HG03025 (cell line): ENCODE results near the gene LIPE.
"Not testable (repeated sequence)": the region's sequence is repeated elsewhere in the genome, so short reads cannot be mapped to it uniquely, and the experiment has no call there.

Experiments used
- ATAC-seq: cut with Tn5 transposase; IDR thresholded peaks from one replicate; pipeline ENCODE4 v1.9.1; 2021; ENCODE audit warnings: mild to moderate bottlenecking, moderate library complexity; ENCODE audit not compliant: unreplicated experiment, low FRiP score

Gene LIPE

GRCh38 chr19:42450314-42450934, 23.2 kb upstream of the LIPE start:
- no peak for ATAC-seq

- not testable (repeated sequence) for ATAC-seq
Measured at GRCh38 chr19:42448306-42448705, 21.1 kb upstream of the LIPE start.

GRCh38 chr19:42445948-42446347, 18.8 kb upstream of the LIPE start:
- ATAC-seq, result no peak

- ATAC-seq, result no peak
Measured at GRCh38 chr19:42443944-42444398, 16.8 kb upstream of the LIPE start.

GRCh38 chr19:42442833-42443232, 15.6 kb upstream of the LIPE start, which contains the start of gene CXCL17:
Gene CXCL17, minus strand, starts transcription at chr19:42442946. Its CDS starts 114 bp downstream, at chr19:42442832.
- no peak for ATAC-seq

- ATAC-seq, result no peak
Measured at GRCh38 chr19:42441049-42441445, 13.9 kb upstream of the LIPE start.

- ATAC-seq, result no peak
Measured at GRCh38 chr19:42440357-42441048, 13.3 kb upstream of the LIPE start.

- no peak for ATAC-seq
Measured at GRCh38 chr19:42436006-42436405, 8.8 kb upstream of the LIPE start.

- no peak for ATAC-seq
Measured at GRCh38 chr19:42435316-42435715, 8.1 kb upstream of the LIPE start.

GRCh38 chr19:42433503-42434260, 6.5 kb upstream of the LIPE start:
- ATAC-seq, result no peak

- ATAC-seq, result no peak
Measured at GRCh38 chr19:42431486-42431885, 4.3 kb upstream of the LIPE start.

GRCh38 chr19:42428676-42429075, 1.5 kb upstream of the LIPE start:
- ATAC-seq, result no peak

GRCh38 chr19:42426643-42427042, 545 bp downstream of the LIPE start:
- ATAC-seq, result no peak

- no peak for ATAC-seq
Measured at GRCh38 chr19:42424712-42425131, 2.5 kb downstream of the LIPE start.

- ATAC-seq, result no peak
Measured at GRCh38 chr19:42424345-42424707, 2.9 kb downstream of the LIPE start.

GRCh38 chr19:42423462-42424344, 3.5 kb downstream of the LIPE start:
- ATAC-seq, result peak; percentile 67

- ATAC-seq, result peak; percentile 25
Measured at GRCh38 chr19:42422901-42423461, 4.2 kb downstream of the LIPE start.

- no peak for ATAC-seq
Measured at GRCh38 chr19:42422092-42422900, 4.9 kb downstream of the LIPE start.

- no peak for ATAC-seq
Measured at GRCh38 chr19:42421591-42422031, 5.6 kb downstream of the LIPE start.
